Stimulated activated CD8-positive, alpha-beta memory T cell treated with anti-CD3 and anti-CD28 coated beads, Interleukin-2, amount 100 ng/mL, for 48 hours (primary cell): Measurements from ENCODE around the gene CAND2.
"Not testable (repeated sequence)": the region's sequence is repeated elsewhere in the genome, so short reads cannot be mapped to it uniquely, and the experiment has no call there.

ENCODE experiments used
- DNase-seq, 2 donors: peaks; one replicate each; pipeline ENCODE4 v3.0.0-alpha.2; 2020; ENCODE audit warnings: low read depth in 2 of 2

The CAND2 gene

GRCh38 chr3:12859840-12860239, 63.4 kb downstream of the CAND2 start:
- no peak for DNase-seq

GRCh38 chr3:12861611-12862010, 65.1 kb downstream of the CAND2 start:
- DNase-seq, result no peak

GRCh38 chr3:12862387-12862786, 65.9 kb downstream of the CAND2 start:
- DNase-seq, result no peak

GRCh38 chr3:12865271-12865670, 68.8 kb downstream of the CAND2 start:
- DNase-seq, result no peak

- no peak for DNase-seq
Observed at GRCh38 chr3:12866836-12867235, 70.4 kb downstream of the CAND2 start.

- peak; percentile 50 to 51 for DNase-seq
Observed at GRCh38 chr3:12868039-12869034, 71.9 kb downstream of the CAND2 start.

- peak; percentile 32 to 44 for DNase-seq
Observed at GRCh38 chr3:12869035-12869621, 72.6 kb downstream of the CAND2 start.

GRCh38 chr3:12870942-12871341, 74.5 kb downstream of the CAND2 start:
- no peak for DNase-seq

- no peak for DNase-seq
Observed at GRCh38 chr3:12871404-12871983, 75.0 kb downstream of the CAND2 start.

- peak; percentile 8 to 9 for DNase-seq
Observed at GRCh38 chr3:12875857-12876836, 79.7 kb downstream of the CAND2 start.

GRCh38 chr3:12877040-12877439, 80.6 kb downstream of the CAND2 start:
- no peak for DNase-seq

GRCh38 chr3:12878141-12878574, 81.7 kb downstream of the CAND2 start:
- DNase-seq, result no peak

GRCh38 chr3:12878758-12879157, 82.3 kb downstream of the CAND2 start:
- DNase-seq, result not testable (repeated sequence)

GRCh38 chr3:12879191-12879815, 82.8 kb downstream of the CAND2 start:
- no peak for DNase-seq

- DNase-seq, result not testable (repeated sequence)
Observed at GRCh38 chr3:12881858-12882257, 85.4 kb downstream of the CAND2 start.

GRCh38 chr3:12882336-12883310, 86.1 kb downstream of the CAND2 start:
- DNase-seq, result no peak

- no peak for DNase-seq
Observed at GRCh38 chr3:12884186-12884680, 87.8 kb downstream of the CAND2 start.
